Activated CD4-positive, alpha-beta T cell treated with anti-CD3 and anti-CD28 coated beads, Interleukin-2, amount 10 ng/mL, durations not matched to agents 7 days and 5 days (primary cell): Measurements from ENCODE around the gene MAD1L1. TPM values are rescaled to one million over a fixed set of nuclear protein-coding genes. Genes with fewer than 3 reads are reported as not detected.
"Not testable (repeated sequence)": the region's sequence is repeated elsewhere in the genome, so short reads cannot be mapped to it uniquely, and the experiment has no call there.

Experiments used
- CTCF ChIA-PET: fragments of 350-600 bp; sonication (Branson Sonifier 250); formaldehyde crosslinking; loops from one replicate; lab custom pipeline; 2021; ENCODE audit warnings: antibody characterized with exemption; lab: Charles Lee
- POLR2A ChIA-PET: fragments of 350-600 bp; sonication (Branson Sonifier 250); formaldehyde crosslinking; loops from one replicate; lab custom pipeline; 2021; ENCODE audit warnings: antibody characterized with exemption; lab: Charles Lee
- DNase-seq: peaks from one replicate; pipeline ENCODE4 v3.0.0-alpha.2; 2020
- H3K27ac Mint-ChIP-seq: one replicate; pipeline ENCODE4 v1.8.0; 2021; ENCODE audit warnings: mild to moderate bottlenecking, moderate library complexity, mixed read lengths
- H3K27me3 Mint-ChIP-seq: one replicate; pipeline ENCODE4 v1.8.0; 2021; ENCODE audit warnings: mixed read lengths
- H3K36me3 Mint-ChIP-seq: one replicate; pipeline ENCODE4 v1.8.0; 2021; ENCODE audit warnings: low read depth, mixed read lengths
- H3K4me1 Mint-ChIP-seq: one replicate; pipeline ENCODE4 v1.8.0; 2021; ENCODE audit warnings: mixed read lengths
- H3K4me3 Mint-ChIP-seq: one replicate; pipeline ENCODE4 v1.8.0; 2021; ENCODE audit warnings: mild to moderate bottlenecking, moderate library complexity, mixed read lengths
- H3K9me3 Mint-ChIP-seq: one replicate; pipeline ENCODE4 v1.8.0; 2021; ENCODE audit warnings: mixed read lengths
- total RNA-seq, 2 experiments: library from RNA; stranded (reverse); gene quantifications; one replicate each; pipeline ENCODE4 v1.2.3, GENCODE V29; 2021

MAD1L1 gene
- total RNA-seq, 2 experiments from 2014 or later, result 125 to 127 TPM

DNA sequence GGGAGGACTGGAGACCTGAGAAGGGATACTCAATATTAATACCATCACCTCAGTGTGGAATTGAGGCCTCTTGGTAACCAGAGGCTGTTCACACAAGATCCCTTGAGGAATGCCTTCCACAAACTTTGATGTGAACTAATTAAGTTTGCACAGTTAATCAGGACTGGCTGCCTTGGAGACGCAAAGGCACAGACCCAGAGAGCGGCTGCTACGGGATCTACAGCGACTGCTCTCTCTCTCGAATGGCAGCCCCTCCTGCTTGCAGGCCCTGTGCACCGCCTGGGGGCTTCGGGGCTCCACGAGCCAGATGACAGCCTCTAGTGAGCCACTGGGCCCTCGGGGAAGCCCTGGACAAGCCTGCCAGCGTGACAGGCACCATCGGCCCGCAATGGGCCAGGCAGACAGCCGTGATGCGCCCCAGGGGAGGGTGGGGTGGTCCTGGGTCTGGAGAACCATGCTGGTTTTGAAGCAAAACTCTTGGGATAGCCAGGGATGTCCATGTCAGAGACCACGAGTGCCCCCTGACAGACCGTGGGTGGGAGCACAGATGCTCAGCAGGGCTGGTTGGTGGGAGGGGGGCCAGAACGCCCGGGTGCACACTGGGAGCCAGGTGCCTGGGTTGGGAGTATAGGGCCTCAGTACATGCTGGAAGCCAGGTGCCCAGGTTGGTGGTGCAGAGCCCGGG lies 367.0 kb downstream of the MAD1L1 start:
- Mint-ChIP-seq H3K27ac (no peak overlapping the region), H3K27me3 (no peaks in the 10 kb centered on the region), H3K4me3 (no peak overlapping the region), H3K36me3 (no peaks in the 10 kb centered on the region), H3K4me1 (no peaks in the 10 kb centered on the region), H3K9me3 (no peaks in the 10 kb centered on the region)
- POLR2A ChIA-PET, result no interaction called here
- DNase-seq, result no peak
- CTCF ChIA-PET, result no interaction called here

DNA sequence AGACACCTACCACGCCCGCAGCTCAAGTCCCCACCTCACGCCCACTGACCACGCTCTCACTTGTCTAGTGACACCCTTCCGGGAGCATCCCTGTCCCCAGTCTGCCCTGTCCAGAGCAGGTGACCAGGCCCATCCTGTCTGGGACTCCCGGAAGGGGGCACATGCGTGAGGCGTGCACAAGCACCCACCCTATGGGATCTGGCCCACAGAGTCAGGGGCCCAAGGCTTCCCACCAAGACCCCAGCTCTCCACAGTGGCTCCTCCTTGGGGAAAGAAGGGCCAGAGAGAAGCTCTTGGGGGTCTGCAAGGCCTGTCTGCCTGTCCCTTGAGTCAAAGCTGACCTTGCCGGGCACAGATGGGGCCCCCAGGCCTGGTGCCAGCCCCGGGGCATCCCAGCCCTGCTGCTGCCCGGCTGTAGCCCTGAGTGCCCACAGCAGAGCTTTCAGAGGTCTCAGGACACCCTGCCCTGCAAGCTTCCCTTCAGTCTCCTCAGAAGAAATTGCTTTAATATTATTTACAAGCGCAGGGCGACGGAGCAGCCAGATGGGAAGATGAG lies 367.7 kb downstream of the MAD1L1 start:
- no peak overlapping the region for H3K4me3 Mint-ChIP-seq
- H3K9me3 Mint-ChIP-seq, result no peaks in the 10 kb centered on the region
- no peaks in the 10 kb centered on the region for H3K27me3 Mint-ChIP-seq
- POLR2A ChIA-PET, result no interaction called here
- CTCF ChIA-PET, result no interaction called here
- no peaks in the 10 kb centered on the region for H3K4me1 Mint-ChIP-seq
- no peak overlapping the region for H3K27ac Mint-ChIP-seq
- no peak for DNase-seq
- H3K36me3 Mint-ChIP-seq, result no peaks in the 10 kb centered on the region

DNA sequence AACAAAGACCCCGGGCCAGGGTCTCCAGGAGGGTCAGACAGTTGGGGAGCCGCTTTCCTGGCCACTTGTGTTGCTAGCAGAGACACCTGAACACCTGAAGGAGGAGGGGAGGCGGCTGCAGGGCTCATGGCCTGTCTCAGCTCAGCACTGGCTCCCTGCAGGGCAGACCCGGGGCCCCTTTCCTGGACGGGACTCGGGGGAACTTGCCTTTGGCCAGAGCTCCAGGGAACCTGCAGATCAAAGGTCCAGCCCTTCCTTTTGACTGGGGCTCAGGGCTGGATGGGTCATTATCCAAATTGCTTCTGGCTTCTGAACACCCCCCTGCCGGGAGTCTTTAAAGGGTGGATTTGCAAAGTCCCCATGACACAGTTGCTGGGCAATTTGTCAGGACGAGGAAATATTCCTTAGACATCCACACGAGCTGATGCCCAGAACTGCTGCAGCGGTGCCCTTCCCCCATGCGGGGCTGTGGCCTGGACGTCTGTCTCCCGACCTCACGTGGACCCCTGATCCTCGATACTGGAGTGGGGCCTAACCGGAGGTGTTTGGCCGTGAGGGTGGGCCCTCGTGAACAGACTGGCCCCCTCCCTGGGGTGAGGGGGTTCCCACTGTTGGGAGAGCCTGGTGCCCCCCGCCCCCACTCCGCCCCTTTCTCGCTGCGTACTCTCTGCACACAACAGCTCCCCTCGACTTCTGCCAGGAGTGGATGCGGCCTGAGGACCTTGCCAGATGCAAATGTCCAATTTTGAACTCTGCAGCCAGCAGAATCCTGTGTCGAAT lies 368.4 kb downstream of the MAD1L1 start:
- DNase-seq, result no peak
- Mint-ChIP-seq H3K9me3 (no peaks in the 10 kb centered on the region), H3K27ac (no peak overlapping the region), H3K27me3 (no peaks in the 10 kb centered on the region), H3K36me3 (no peaks in the 10 kb centered on the region), H3K4me1 (no peaks in the 10 kb centered on the region), H3K4me3 (no peak overlapping the region)
- ChIA-PET CTCF (interaction anchor here (0.8 kb wide), 1 partner anchor 22 kb away, joined by 4 read pairs; no protein-coding TSS in a partner anchor), POLR2A (no interaction called here)

DNA sequence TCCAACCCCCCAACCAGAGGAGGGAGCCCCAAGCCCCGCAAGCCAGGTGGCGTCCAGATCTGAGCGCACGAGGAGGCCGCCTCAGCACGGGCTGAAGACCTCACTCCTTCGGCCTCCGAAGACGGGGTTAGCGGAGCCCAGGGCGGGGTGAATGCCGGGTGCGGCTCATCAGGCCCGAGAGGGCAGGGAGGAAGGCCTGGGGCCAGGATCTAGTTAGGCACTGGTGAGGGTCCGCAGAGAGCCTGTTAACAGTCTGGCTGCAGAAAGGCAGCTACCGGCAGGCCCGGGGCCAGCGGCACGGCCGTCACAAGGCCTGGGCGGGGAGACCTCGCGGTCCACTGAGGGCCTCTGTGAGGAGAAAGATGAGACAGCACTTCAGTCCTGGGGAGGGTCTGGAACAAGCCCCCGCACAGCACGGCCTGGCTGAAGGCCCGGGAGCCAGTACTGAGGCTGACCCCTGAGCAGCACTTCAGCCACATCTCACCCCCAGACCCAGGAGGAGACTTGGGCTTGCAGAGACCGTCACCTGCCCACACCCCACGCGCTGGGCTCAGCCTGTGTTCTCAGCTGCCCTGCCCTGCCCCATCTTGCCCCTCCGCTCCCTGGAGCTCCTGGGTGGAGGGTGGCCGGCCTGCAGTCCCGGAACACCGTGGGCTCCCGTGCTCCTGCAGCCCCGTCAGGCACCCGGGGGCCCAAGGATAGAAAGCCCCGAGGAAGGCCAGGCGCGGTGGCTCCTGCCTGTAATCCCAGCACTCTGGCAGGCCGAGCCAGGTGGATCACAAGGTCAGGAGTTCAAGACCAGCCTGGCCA lies 369.4 kb downstream of the MAD1L1 start:
- Mint-ChIP-seq H3K36me3 (no peaks in the 10 kb centered on the region), H3K4me3 (no peak overlapping the region), H3K27me3 (no peaks in the 10 kb centered on the region), H3K4me1 (no peaks in the 10 kb centered on the region), H3K9me3 (no peaks in the 10 kb centered on the region), H3K27ac (no peak overlapping the region)
- POLR2A ChIA-PET, result no interaction called here
- no peak for DNase-seq
- CTCF ChIA-PET, result interaction anchor here (0.6 kb wide), 1 partner anchor 192 kb away, joined by 3 read pairs; no protein-coding TSS in a partner anchor

DNA sequence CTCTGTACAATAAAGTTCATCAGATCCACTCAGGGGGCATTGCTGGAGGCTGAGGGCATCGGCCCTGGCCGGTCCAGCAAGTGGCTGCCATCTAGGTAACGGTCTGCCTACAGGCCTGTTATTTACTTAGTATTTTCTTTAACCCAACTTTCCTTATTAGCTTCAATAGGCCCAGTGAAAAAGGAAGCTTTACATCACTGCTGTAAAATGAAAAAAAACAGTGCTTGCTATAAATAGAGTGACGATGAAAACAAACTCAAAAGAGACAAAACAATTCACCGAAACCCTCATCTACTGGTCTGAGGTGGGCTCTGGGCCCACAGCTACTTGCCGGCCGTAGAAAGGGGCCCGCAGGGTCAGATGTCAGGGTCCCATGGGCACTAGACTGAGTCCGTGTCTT lies 370.2 kb downstream of the MAD1L1 start:
- CTCF ChIA-PET, result interaction anchor here (0.6 kb wide), 1 partner anchor 193 kb away, joined by 3 read pairs; no protein-coding TSS in a partner anchor
- DNase-seq, result no peak
- no peaks in the 10 kb centered on the region for H3K4me1 Mint-ChIP-seq
- H3K36me3 Mint-ChIP-seq, result no peaks in the 10 kb centered on the region
- no peak overlapping the region for H3K27ac Mint-ChIP-seq
- POLR2A ChIA-PET, result no interaction called here
- H3K27me3 Mint-ChIP-seq, result no peaks in the 10 kb centered on the region
- no peak overlapping the region for H3K4me3 Mint-ChIP-seq
- no peaks in the 10 kb centered on the region for H3K9me3 Mint-ChIP-seq

DNA sequence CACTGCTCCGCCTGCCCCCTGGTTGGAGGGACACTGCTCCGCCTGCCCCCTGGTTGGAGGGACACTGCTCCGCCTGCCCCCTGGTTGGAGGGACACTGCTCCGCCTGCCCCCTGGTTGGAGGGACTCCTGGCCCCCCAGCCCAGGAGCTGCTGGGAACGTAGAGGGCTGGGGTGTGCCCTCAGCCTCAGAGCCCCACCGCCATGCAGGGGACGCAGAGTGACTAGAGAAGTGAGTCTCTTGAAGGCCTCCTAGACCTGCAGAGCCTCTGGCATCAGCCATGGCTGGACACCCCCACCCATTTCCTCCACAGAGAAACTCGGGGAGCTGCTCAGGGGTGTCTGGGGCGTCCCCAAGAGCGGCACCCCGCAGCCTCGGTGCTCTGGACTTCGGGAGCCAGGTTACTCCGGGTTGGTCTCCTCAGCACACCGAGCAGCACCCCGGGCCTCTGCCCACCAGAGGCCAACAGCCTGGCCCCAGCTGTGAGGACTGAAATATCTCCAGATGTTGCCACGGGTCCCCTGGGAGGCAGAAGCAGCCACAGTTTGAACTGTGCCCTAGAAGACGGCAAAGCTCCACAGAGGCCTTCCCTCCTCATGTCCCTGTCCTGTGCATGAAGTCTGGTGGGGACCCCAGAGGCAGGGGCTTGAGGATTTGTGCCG lies 370.8 kb downstream of the MAD1L1 start:
- Mint-ChIP-seq H3K4me3 (no peak overlapping the region), H3K27me3 (no peaks in the 10 kb centered on the region), H3K36me3 (no peaks in the 10 kb centered on the region), H3K4me1 (no peaks in the 10 kb centered on the region), H3K9me3 (no peaks in the 10 kb centered on the region), H3K27ac (no peak overlapping the region)
- ChIA-PET CTCF (no interaction called here), POLR2A (no interaction called here)
- no peak for DNase-seq

DNA sequence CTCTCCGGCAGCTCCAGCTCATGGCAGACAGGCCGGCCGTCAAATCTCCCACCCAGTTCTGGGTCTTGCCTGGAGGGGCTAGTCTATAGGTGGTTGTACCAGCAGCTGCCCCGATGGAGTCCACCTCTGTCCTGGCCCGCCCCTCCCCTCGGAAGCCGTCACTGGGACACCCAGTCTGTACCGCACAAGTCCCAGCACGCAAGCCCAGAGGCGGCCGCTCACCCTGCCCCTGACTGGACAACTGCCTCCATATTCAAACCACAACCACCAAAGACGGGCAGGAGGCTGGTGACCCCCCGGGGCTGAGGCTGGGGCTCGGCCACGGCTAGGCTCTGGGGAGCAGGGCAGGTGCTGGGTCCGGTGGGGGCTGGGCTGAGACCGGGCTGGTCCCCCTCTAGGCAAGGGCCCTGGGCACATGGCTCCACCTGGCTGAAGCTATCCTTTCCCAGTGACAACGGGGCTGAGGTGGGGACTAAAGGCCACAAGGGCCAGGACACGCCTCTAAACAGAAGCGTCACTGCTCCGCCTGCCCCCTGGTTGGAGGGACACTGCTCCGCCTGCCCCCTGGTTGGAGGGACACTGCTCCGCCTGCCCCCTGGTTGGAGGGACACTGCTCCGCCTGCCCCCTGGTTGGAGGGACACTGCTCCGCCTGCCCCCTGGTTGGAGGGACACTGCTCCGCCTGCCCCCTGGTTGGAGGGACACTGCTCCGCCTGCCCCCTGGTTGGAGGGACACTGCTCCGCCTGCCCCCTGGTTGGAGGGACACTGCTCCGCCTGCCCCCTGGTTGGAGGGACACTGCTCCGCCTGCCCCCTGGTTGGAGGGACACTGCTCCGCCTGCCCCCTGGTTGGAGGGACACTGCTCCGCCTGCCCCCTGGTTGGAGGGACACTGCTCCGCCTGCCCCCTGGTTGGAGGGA lies 371.6 kb downstream of the MAD1L1 start:
- H3K27me3 Mint-ChIP-seq, H3K36me3 Mint-ChIP-seq, CTCF ChIA-PET, DNase-seq, H3K9me3 Mint-ChIP-seq, POLR2A ChIA-PET, H3K4me1 Mint-ChIP-seq, H3K4me3 Mint-ChIP-seq, H3K27ac Mint-ChIP-seq: not testable (repeated sequence)

DNA sequence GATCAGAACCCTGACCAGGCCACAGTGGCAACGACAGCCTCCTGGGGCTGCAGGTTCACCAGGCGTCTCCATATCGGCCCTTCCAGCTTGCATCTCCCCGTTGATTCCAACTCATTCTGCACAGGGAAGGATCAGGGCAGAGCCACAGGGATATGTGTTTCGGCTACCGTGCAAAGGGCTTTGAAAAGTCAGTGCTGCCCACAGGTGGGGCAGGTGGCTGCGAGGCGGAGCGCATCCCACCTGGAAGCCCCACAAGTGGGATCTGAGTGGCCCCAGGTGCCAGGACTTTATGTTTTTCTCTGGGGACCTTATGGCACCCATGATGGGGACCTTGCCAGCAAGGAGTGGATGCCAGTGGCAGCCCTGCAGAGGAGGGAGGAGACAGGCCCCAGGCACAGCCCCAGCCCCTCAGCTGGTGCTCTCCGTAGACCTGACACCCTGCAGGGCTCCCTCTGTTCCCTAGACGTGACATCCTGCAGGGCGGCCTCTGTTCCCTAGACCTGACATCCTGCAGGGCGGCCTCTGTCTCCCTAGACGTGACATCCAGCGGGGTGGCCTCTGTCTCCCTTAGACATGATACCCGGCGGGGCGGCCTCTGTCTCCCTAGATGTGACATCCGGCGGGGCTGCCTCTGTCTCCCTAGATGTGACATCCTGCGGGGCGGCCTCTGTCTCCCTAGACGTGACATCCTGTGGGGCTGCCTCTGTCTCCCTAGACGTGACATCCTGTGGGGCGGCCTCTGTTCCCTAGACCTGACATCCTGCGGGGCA lies 373.3 kb downstream of the MAD1L1 start:
- H3K36me3 Mint-ChIP-seq, result peaks cover 12% of the 10 kb centered on the region
- no peaks in the 10 kb centered on the region for H3K9me3 Mint-ChIP-seq
- no peak overlapping the region for H3K27ac Mint-ChIP-seq
- no peaks in the 10 kb centered on the region for H3K27me3 Mint-ChIP-seq
- H3K4me3 Mint-ChIP-seq, result no peak overlapping the region
- POLR2A ChIA-PET, result no interaction called here
- DNase-seq, result no peak
- peaks cover 16% of the 10 kb centered on the region for H3K4me1 Mint-ChIP-seq
- CTCF ChIA-PET, result interaction anchor here (0.8 kb wide), 1 partner anchor 31 kb away, joined by 3 read pairs; no protein-coding TSS in a partner anchor

DNA sequence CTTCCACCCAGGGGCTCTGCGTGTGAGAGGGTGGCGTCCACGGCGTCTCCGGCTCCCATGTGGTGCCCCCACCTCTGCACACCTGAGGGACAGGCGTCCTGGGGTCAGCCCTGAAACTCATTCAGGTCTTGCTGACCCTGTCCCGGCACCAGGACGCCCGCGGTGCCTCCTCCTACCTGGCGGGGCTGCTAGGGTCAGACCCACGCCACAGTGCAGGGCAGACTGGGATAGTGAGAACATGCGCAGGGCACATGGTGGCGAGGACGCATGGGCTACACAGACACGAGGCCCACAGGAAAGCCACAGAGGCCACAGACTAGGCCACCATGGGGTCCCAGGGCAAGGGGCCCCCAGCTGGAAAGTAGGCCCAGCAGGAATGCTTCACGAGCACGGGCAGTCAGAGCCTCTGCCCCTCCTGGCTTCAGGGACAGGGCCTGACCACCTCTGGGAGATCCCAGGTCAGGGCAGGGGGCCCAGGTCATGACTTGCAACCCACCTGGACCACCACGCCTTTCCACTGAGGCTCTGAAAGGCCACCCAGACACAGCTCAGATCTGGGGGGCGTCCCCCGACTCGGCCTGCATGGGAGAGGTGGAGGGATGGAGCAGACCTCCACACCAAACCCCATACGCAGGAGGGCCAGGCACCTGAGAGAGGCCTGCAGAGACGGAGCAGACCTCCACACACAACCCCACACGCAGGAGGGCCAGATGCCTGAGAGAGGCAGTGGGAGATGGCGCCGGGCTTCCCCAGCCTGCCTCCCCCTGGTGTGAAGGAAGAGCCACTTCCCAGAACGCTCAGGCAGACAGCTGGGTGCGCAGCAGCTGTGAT lies 374.1 kb downstream of the MAD1L1 start:
- Mint-ChIP-seq H3K4me1 (peaks cover 20% of the 10 kb centered on the region), H3K9me3 (no peaks in the 10 kb centered on the region), H3K36me3 (peaks cover 12% of the 10 kb centered on the region), H3K27me3 (no peaks in the 10 kb centered on the region), H3K27ac (no peak overlapping the region), H3K4me3 (no peak overlapping the region)
- ChIA-PET CTCF (interaction anchor here (0.8 kb wide), 1 partner anchor 32 kb away, joined by 3 read pairs; no protein-coding TSS in a partner anchor), POLR2A (no interaction called here)
- DNase-seq, result no peak

DNA sequence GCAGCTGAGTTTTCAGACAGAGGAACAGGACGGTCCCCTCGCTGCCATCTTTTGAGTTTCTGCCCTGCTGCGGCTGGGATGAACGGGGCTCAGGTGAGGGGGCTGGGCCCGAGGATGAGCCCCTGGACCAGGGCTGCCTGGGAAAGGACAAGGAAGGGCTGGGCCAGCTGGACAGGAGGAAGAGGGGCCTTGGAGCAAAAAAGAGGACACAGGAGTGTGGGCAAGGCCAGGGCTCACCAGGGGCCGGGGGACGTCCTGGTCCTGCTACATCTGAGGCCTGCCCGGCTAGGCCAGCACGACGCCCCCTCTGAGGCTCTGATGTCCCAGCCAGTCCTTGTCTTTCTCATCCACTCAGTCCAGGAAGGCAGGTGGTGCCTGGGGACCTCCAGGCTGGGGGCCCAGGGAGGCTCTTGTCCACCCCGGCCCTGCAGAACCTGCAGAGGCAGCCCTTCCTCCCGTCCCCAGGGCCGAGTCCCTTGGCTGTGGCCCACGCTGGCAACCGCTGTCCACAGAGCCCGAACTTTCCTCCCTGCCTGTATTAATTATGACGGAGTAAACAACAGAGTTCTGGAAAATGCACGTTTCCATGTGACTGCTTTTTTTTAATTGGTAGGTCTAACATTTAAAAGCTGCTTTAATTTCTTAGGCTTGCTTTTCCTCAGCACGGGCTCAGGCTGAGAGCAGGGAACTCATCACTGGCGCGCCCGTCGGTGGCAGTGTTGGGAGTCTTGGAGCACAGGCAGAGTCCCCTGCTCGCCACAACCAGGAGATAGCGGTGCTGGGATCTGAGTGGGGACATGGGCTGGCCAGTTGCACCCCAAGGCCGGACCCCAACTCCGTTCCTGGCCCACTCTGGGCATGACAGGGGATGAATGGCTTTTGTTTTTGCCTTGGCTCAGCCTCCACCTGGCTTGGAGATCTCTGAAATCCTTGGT lies 375.0 kb downstream of the MAD1L1 start:
- Mint-ChIP-seq H3K4me1 (peaks cover 22% of the 10 kb centered on the region), H3K27ac (no peak overlapping the region), H3K27me3 (no peaks in the 10 kb centered on the region), H3K9me3 (no peaks in the 10 kb centered on the region), H3K36me3 (peaks cover 12% of the 10 kb centered on the region), H3K4me3 (no peak overlapping the region)
- ChIA-PET POLR2A (no interaction called here), CTCF (no interaction called here)
- DNase-seq, result no peak
